Kidney (tissue), 14 donors: ENCODE measurements around the gene BRD1. TPM values are rescaled to one million over a fixed set of nuclear protein-coding genes. Genes with fewer than 3 reads are reported as not detected.

Source experiments
- DNase-seq, 5 donors: peaks; one replicate each; pipeline ENCODE4 v3.0.0-alpha.2; 2013 to 2020
- FAIRE-seq: peaks from 2 replicates; lab custom pipeline; 2012; peaks lifted over from hg19 to GRCh38; lab: Jason Lieb, UNC
- H3K27ac ChIP-seq, 2 donors: one replicate each; pipeline ENCODE4 v1.7.0; 2013; ENCODE audit warnings: low read depth in 2 of 2, low read length in 2 of 2, inconsistent platforms in 1 of 2
- H3K27me3 ChIP-seq: one replicate; pipeline ENCODE4 v1.7.1; 2013; ENCODE audit warnings: low read length, inconsistent platforms; ENCODE audit not compliant: control insufficient read depth, insufficient read depth
- H3K36me3 ChIP-seq, 3 donors: one replicate each; pipeline versions ENCODE4 v1.7.0 to v1.7.1; 2013; ENCODE audit warnings: low read length in 3 of 3, control low read depth in 1 of 3, inconsistent platforms in 1 of 3; ENCODE audit not compliant: insufficient read depth in 3 of 3, control insufficient read depth in 2 of 3
- H3K4me1 ChIP-seq, 3 donors: one replicate each; pipeline versions ENCODE4 v1.7.0 to v1.7.1; 2013; ENCODE audit warnings: low read length in 3 of 3, inconsistent platforms in 1 of 3, low read depth in 1 of 3; ENCODE audit not compliant: control insufficient read depth in 2 of 3, insufficient read depth in 2 of 3
- H3K4me3 ChIP-seq, 3 donors: one replicate each; pipeline versions ENCODE4 v1.7.0 to v1.8.1; 2013; ENCODE audit warnings: low read length in 3 of 3, control low read depth in 1 of 3, inconsistent platforms in 1 of 3
- H3K9ac ChIP-seq, 3 donors: one replicate each; pipeline versions ENCODE4 v1.7.0 to v1.7.1; 2013; ENCODE audit warnings: low read length in 3 of 3, control low read depth in 1 of 3, inconsistent platforms in 1 of 3
- H3K9me3 ChIP-seq, 3 donors: one replicate each; pipeline versions ENCODE4 v1.7.0 to v1.7.1; 2013; ENCODE audit warnings: low read length in 3 of 3, control low read depth in 1 of 3, inconsistent platforms in 1 of 3; ENCODE audit not compliant: control insufficient read depth in 2 of 3, insufficient read depth in 1 of 3
- CTCF ChIP-seq: IDR thresholded peaks from 3 replicates; pipeline ENCODE4 v1.5.1; 2012; ENCODE audit warnings: mild to moderate bottlenecking, moderate library complexity, borderline replicate concordance; ENCODE audit not compliant: insufficient read depth; ENCODE audit errors: extremely low read depth
- intact Hi-C: fragments of 100-400 bp; cut with DNase I; formaldehyde crosslinking; loops from one replicate; pipeline ENCODE4 v1.11.1; 2022
- polyA plus RNA-seq: library from polyadenylated mRNA; stranded (reverse); fragments of 350-450 nt; fragmentation: Illumina TruSeq; extraction: RNeasy Lipid Tissue Mini Kit (QIAGEN cat#74804); gene quantifications from one replicate; pipeline ENCODE4 v1.2.3, GENCODE V29; 2014; ENCODE audit warnings: low read depth, low replicate concordance; ENCODE audit not compliant: insufficient read depth
- total RNA-seq: library from RNA; stranded (reverse); fragmentation: NEBNext Ultra II Directional; extraction: Animal tissue kit (Norgen Biotek cat#: 25700); gene quantifications from one replicate; pipeline ENCODE4 v1.2.1, GENCODE V29; 2021
- donor health status: control.
- donor health status: control.
- donor health status: control.
- donor health status: control.
- donor health status: control.
- donor health status: DM: yes; HTN: yes; CAD: no.
- donor health status: Normal renal cell carcinoma (clear cell type).

The BRD1 gene
- total and polyA plus RNA-seq, 2 donors from 2014 or later = 8.1 to 40.5 TPM

- no peak for FAIRE-seq
- peak in 1 of 5 donors; percentile 60 for DNase-seq
- Histone ChIP-seq H3K4me1 (no peaks in the 10 kb centered on the region), H3K27me3 (no peaks in the 10 kb centered on the region), H3K36me3 (no peaks in the 10 kb centered on the region), H3K9ac (no peak overlapping the region), H3K4me3 (no peak overlapping the region), H3K27ac (no peak overlapping the region), H3K9me3 (peaks cover 0 to 9% (median 2%) of the 10 kb centered on the region in 3 donors)
- intact Hi-C loops = no loop called here
- no peak for TF ChIP-seq CTCF
Observed at GRCh38 chr22:49749885-49750510, 77.7 kb downstream of the BRD1 start.

DNA sequence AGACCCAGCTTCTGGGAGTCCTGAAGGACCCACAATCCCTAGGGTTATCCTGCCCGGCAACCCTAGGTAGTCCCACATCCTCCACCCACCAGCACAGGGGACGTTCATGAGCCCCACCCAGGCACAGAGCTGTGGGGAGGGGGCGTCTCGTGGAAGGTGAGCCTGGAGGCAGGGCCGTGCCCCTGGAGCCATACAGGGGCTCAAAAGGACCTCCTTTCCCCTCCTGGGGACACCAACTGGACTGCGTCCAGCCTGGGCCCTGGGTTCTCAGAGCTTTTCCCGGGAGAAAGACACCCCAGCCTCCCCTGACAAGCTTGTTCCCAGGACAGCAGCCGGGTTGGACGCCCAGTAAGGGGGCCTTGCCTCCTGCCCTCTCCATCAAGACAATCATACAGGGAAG, 78.4 kb downstream of the BRD1 start:
- Histone ChIP-seq H3K4me3 (no peak overlapping the region), H3K4me1 (no peaks in the 10 kb centered on the region), H3K9me3 (peaks cover 0 to 9% (median 4%) of the 10 kb centered on the region in 3 donors), H3K27me3 (no peaks in the 10 kb centered on the region), H3K27ac (no peak overlapping the region), H3K36me3 (no peaks in the 10 kb centered on the region), H3K9ac (no peak overlapping the region)
- FAIRE-seq = no peak
- no peak for DNase-seq
- intact Hi-C loops = no loop called here
- TF ChIP-seq CTCF = no peak

DNA sequence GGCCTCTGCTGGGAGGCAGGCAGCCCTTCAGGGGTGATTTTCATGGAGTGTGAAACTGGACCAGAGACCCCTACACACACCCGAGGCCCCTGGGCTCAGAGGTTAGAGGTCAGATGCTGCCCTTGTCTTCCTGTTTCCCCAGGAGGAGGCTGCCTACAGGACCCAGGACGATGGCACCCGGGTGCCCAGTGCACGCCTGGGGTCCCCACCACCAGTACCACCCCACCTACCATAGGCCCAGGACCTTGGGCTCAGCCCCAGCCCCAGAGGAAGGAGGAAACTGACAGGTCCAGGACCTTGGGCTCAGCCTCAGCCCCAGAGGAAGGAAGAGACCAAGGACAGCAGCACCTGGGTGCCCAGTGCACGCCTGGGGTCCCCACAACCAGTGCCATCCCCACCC, 79.2 kb downstream of the BRD1 start:
- H3K27ac ChIP-seq = no peak overlapping the region
- H3K4me3 ChIP-seq = no peak overlapping the region
- H3K27me3 ChIP-seq = no peaks in the 10 kb centered on the region
- no peak for TF ChIP-seq CTCF
- DNase-seq = no peak
- peaks cover 0 to 9% (median 4%) of the 10 kb centered on the region in 3 donors for H3K9me3 ChIP-seq
- no peaks in the 10 kb centered on the region for H3K4me1 ChIP-seq
- no peaks in the 10 kb centered on the region for H3K36me3 ChIP-seq
- no peak for FAIRE-seq
- no peak overlapping the region for H3K9ac ChIP-seq
- intact Hi-C loops = no loop called here

- DNase-seq = no peak
- no peaks in the 10 kb centered on the region for H3K27me3 ChIP-seq
- no peak overlapping the region for H3K9ac ChIP-seq
- no peak for TF ChIP-seq CTCF
- FAIRE-seq = no peak
- H3K36me3 ChIP-seq = no peaks in the 10 kb centered on the region
- H3K4me3 ChIP-seq = no peak overlapping the region
- H3K27ac ChIP-seq = no peak overlapping the region
- H3K9me3 ChIP-seq = peaks cover 0 to 9% (median 4%) of the 10 kb centered on the region in 3 donors
- intact Hi-C loops = no loop called here
- H3K4me1 ChIP-seq = no peaks in the 10 kb centered on the region
Observed at GRCh38 chr22:49747716-49748115, 80.0 kb downstream of the BRD1 start.
